Chondrocyte (in vitro differentiated cells): ENCODE measurements around the gene KIAA0319L. TPM values are rescaled to one million over a fixed set of nuclear protein-coding genes. Genes with fewer than 3 reads are reported as not detected.

Experiments used
- DNase-seq: peaks from one replicate; pipeline ENCODE4 v3.0.0; 2021; ENCODE audit warnings: mixed read lengths, low spot score
- H3K27ac Mint-ChIP-seq: one replicate; pipeline ENCODE4 v1.8.0; 2021; ENCODE audit warnings: mild to moderate bottlenecking, moderate library complexity, mixed read lengths; ENCODE audit not compliant: unreplicated experiment
- H3K27me3 Mint-ChIP-seq: 2 replicates; pipeline ENCODE4 v1.8.0; 2021; ENCODE audit warnings: low read depth, mixed read lengths
- H3K36me3 Mint-ChIP-seq: 2 replicates; pipeline ENCODE4 v1.8.0; 2021; ENCODE audit warnings: low read depth, mixed read lengths
- H3K4me1 Mint-ChIP-seq: 2 replicates; pipeline ENCODE4 v1.8.0; 2021; ENCODE audit warnings: low read depth, mild to moderate bottlenecking, mixed read lengths
- H3K4me3 Mint-ChIP-seq: one replicate; pipeline ENCODE4 v1.8.0; 2021; ENCODE audit warnings: mild to moderate bottlenecking, moderate library complexity, mixed read lengths; ENCODE audit not compliant: unreplicated experiment
- H3K9me3 Mint-ChIP-seq: 2 replicates; pipeline ENCODE4 v1.8.0; 2021; ENCODE audit warnings: low read depth, mixed read lengths
- CTCF ChIP-seq: fragments of 200-600 bp; sonication (generic); IDR thresholded peaks from 2 replicates; pipeline ENCODE4 v1.5.0; 2021; ENCODE audit warnings: antibody characterized with exemption, mild to moderate bottlenecking, moderate library complexity
- total RNA-seq: library from RNA; stranded (reverse); gene quantifications from 3 replicates; pipeline ENCODE4 v1.2.1, GENCODE V29; 2021

KIAA0319L gene
- total RNA-seq, 1 donor from 2014 or later: 28.7 TPM

GRCh38 chr1:35434703-35435102, 122.5 kb downstream of the KIAA0319L start:
- Mint-ChIP-seq H3K4me1 (no peaks in the 10 kb centered on the region), H3K27ac (no peak overlapping the region), H3K4me3 (no peak overlapping the region), H3K36me3 (peaks cover 42% of the 10 kb centered on the region), H3K27me3 (no peaks in the 10 kb centered on the region), H3K9me3 (no peaks in the 10 kb centered on the region)
- no peak for DNase-seq
- TF ChIP-seq CTCF: no peak

- Mint-ChIP-seq H3K27me3 (no peaks in the 10 kb centered on the region), H3K4me1 (no peaks in the 10 kb centered on the region), H3K9me3 (no peaks in the 10 kb centered on the region), H3K4me3 (no peak overlapping the region), H3K27ac (no peak overlapping the region), H3K36me3 (peaks cover 33% of the 10 kb centered on the region)
- DNase-seq: no peak
- TF ChIP-seq CTCF: no peak
These were observed 123.5 kb downstream of the KIAA0319L start for GRCh38 chr1:35433714-35434113.

- no peak for DNase-seq
- Mint-ChIP-seq H3K4me3 (no peak overlapping the region), H3K27ac (no peak overlapping the region), H3K4me1 (no peaks in the 10 kb centered on the region), H3K27me3 (no peaks in the 10 kb centered on the region), H3K36me3 (peaks cover 25% of the 10 kb centered on the region), H3K9me3 (no peaks in the 10 kb centered on the region)
- no peak for TF ChIP-seq CTCF
These were observed 125.0 kb downstream of the KIAA0319L start for GRCh38 chr1:35432231-35432630.

DNA sequence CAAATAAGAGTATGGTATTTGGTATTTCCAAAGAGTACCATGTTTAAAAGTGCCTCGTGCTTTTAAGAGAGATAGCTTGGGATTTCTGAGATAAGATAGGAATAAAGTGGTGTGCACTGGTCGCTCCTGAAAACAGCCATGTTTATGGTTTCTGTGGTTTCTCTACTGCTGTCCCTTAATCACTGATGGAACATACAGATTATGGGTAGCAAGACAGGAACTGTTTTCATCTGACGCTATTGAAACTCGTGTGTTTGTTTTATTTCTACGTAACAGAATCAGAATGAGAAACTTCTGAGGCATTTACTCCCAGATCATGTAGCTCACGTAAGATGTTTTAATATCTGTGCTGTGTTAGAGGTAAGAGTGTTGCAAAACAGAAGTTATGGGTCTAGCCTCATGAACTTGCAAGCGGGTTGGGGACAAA, 126.0 kb downstream of the KIAA0319L start:
- Mint-ChIP-seq H3K4me3 (no peak overlapping the region), H3K36me3 (peaks cover 21% of the 10 kb centered on the region), H3K9me3 (no peaks in the 10 kb centered on the region), H3K4me1 (peaks cover 1% of the 10 kb centered on the region), H3K27me3 (no peaks in the 10 kb centered on the region), H3K27ac (no peak overlapping the region)
- no peak for DNase-seq
- TF ChIP-seq CTCF: no peak

DNA sequence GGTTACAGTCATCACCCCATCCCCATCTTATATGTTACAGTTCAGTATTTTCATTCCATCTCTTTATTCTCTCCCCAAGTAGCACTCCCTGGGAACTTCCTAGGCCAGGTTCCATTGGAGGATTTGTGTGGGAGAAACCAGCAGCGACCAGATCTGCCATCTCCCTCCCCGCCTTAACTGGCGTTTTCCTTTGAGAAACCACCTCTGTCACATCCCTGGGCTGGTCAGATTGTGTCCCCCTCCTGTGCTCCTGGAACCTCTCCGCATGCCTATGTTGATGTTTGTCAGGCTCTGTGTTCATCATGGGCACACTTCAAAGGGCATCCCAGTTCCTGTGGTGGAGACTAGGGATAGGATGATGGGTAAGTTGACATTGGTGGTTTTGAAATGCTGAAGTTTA, 126.4 kb downstream of the KIAA0319L start:
- no peak for DNase-seq
- peaks cover 21% of the 10 kb centered on the region for H3K36me3 Mint-ChIP-seq
- H3K27ac Mint-ChIP-seq: no peak overlapping the region
- peaks cover 5% of the 10 kb centered on the region for H3K4me1 Mint-ChIP-seq
- no peak overlapping the region for H3K4me3 Mint-ChIP-seq
- H3K27me3 Mint-ChIP-seq: no peaks in the 10 kb centered on the region
- H3K9me3 Mint-ChIP-seq: no peaks in the 10 kb centered on the region
- no peak for TF ChIP-seq CTCF
